Stimulated activated CD4-positive, alpha-beta T cell treated with anti-CD3 and anti-CD28 coated beads, Interleukin-2, amount 100 ng/mL, for 24 hours (primary cell): ENCODE results near the gene UBE2E2.
"Not testable (repeated sequence)": the region's sequence is repeated elsewhere in the genome, so short reads cannot be mapped to it uniquely, and the experiment has no call there.

Experiments
- DNase-seq, 2 donors: peaks; one replicate each; pipeline ENCODE4 v3.0.0-alpha.2; 2020

UBE2E2 gene

GRCh38 chr3:23333633-23334032 lies 130.5 kb downstream of the UBE2E2 start:
- DNase-seq: no peak

DNA sequence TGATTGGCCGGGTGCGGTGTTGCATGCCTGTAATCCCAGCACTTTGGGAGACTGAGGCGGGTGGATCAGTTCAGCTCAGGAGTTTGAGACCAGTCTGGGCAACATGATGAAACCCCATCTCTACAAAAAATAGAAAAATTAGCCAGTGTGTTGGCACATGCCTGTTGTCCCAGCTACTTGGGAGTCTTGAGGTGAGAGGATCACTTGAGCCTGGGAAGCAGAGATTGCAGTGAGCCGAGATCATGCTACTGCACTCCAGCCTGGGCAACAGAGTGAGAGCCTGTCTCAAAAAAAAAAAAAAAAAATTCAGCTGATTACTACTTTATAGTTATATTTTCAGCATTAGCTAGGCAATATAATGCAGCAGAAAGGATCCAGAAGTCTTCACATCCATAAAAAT lies 133.7 kb downstream of the UBE2E2 start:
- not testable (repeated sequence) for DNase-seq

- no peak for DNase-seq
These were observed 138.2 kb downstream of the UBE2E2 start for GRCh38 chr3:23341147-23341838.

DNA sequence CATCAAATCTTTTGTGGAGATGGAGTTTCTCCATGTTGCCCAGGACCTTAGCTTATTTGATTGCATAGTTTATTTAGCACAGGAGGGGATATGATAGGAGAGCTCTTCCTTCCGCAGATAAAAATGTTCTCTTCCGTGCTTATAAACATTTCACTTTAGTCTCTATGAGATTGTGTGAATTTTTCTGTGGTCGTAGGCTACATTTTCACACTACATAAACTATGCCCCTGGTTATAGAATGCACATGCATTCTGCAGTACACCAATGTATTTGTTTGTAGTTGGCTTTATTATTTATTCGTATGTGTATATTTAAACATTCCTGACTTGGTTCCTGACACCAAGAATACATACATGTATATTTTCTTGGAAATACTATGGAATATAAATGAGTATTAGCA lies 139.2 kb downstream of the UBE2E2 start:
- DNase-seq: no peak

GRCh38 chr3:23343509-23343908 lies 140.4 kb downstream of the UBE2E2 start:
- DNase-seq: no peak

- DNase-seq: no peak
These were observed 141.8 kb downstream of the UBE2E2 start for GRCh38 chr3:23344886-23345285.

DNA sequence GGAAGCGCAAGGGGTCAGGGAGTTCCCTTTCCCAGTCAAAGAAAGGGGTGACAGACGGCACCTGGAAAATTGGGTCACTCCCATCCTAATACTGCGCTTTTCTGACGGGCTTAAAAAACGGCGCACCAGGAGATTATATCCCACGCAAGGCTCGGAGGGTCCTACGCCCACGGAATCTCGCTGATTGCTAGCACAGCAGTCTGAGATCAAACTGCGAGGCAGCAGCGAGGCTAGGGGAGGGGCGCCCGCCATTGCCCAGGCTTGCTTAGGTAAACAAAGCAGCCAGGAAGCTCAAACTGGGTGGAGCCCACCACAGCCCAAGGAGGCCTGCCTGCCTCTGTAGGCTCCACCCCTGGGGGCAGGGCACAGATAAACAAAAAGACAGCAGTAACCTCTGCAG lies 146.3 kb downstream of the UBE2E2 start:
- not testable (repeated sequence) for DNase-seq

- no peak for DNase-seq
These were observed 153.0 kb downstream of the UBE2E2 start for GRCh38 chr3:23356169-23356568.

DNA sequence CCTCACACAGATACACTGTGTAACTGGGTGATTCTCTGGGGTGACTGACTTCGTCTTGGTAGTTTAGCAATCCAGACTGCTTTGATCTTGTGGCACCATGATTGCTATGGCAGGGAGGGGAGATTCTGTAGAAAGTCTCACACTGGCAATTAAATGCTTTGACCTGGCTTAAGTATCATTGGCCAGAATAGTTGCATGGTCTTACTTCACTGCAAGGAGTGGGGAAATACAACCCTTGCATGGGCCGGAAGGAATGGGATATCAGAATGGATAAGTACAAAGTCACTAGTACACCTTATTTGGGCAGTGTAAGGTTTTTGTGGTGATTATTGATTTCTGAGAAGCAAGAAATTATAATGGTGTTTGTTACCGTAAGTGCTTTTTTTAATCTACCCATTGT lies 153.8 kb downstream of the UBE2E2 start:
- DNase-seq: no peak

DNA sequence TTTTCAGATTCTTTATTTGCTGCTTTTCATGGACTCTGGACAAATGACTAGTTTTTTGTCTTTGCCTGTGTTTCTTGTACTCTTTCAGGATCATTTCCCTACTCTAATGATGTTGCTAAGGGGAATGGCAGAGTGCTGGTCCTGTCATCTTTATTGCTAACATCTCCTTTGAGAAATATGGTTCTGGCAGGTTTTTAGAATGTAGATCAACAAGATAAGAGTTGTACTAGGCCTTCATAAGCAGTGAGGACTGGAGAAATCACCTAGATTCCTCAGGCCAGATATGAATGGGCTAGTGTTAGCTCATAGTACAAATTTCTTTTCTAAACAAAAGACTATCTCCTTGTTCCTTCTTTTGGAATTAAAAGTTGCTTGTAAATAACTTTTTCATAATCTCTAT lies 156.0 kb downstream of the UBE2E2 start:
- DNase-seq: no peak

DNA sequence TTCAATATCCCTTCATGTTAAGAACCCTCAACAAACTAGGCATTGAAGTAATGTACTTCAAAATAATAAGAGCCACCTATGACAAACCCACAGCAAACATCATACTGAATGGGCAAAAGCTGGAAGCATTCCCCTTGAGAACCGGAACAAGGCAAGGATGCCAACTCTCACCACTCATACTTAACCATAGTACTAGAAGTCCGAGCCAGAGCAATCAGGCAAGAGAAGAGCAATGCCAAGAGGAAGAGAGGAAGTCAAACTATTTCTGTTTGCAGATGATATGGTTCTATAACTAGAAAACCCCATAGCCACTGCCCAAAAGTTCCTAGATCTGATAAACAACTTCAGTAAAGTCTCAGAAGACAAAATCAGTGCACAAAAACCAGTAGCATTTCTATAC lies 161.9 kb downstream of the UBE2E2 start:
- no peak for DNase-seq

DNA sequence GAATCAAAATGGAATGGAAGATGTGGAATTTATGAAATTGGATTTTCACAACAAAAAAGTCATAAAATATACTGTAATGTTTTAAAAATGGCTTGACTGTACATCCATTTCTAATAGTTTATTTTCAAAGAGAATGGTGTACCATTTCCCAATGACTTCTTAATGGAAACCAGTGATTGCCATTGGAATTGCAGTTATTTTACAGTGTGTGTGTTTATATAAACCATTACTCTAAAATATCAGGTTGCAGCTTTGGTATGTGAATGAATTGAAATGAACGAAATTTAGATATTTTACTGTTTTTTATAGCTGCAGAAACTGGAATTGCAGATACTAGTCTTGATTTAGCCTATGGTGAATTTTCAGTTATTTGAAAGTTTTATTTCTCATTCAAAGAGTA lies 165.6 kb downstream of the UBE2E2 start:
- DNase-seq: no peak

GRCh38 chr3:23372285-23372684 lies 169.2 kb downstream of the UBE2E2 start:
- no peak for DNase-seq

- DNase-seq: no peak
These were observed 173.6 kb downstream of the UBE2E2 start for GRCh38 chr3:23376516-23377248.

DNA sequence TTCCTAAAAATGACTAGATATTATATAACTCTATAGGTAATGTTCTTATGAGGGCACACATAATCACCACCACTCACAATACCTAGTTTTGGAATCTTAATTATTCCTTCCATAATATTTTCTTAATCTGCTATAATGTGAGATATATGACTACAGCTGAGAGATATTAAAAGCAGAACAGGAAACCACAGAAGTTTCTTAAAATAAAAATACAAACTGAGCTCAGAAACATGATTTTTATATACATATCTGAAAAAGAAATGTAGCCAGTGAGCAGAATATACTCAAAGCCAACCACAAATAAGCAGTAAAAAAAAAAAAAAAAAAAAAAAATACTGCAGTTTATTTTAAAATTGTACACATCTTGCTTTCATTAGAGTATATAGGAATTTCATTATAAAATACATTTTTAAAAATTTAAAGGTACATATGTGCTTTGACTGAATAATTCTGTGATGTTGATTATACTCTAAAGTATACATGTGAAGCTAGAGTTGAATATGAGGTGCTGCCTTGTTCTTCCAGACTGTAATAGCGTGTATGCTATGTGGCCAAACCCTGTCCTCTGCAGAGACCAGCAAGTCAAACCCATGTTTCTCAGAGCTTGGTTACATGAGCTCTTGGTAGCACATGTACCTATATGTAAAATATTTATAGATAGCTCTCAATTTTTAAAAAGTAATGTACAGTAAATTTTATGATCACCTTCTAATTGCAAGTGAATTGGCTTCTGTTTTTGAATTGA lies 175.0 kb downstream of the UBE2E2 start:
- no peak for DNase-seq

DNA sequence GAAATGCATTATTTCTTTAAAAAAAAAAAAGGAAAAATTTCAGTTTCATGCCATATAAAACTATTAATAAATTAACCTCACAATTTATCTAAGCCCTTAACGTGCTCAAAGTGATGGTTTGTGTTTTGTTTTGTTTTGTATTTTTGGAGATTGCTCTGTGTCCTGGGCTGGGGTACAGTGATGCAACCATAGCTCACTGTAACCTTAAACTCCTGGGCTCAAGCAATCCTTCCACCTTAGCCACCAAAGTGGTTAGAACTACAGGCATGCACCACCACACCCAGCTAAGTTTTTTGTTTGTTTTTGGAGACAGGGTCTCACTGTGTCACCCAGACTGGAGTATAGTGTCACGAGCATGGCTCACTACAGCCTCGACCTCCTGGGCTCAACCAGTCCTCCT lies 180.7 kb downstream of the UBE2E2 start:
- DNase-seq: no peak

- no peak for DNase-seq
These were observed 182.2 kb downstream of the UBE2E2 start for GRCh38 chr3:23385327-23385726.

- no peak for DNase-seq
These were observed 184.3 kb downstream of the UBE2E2 start for GRCh38 chr3:23387286-23387918.

DNA sequence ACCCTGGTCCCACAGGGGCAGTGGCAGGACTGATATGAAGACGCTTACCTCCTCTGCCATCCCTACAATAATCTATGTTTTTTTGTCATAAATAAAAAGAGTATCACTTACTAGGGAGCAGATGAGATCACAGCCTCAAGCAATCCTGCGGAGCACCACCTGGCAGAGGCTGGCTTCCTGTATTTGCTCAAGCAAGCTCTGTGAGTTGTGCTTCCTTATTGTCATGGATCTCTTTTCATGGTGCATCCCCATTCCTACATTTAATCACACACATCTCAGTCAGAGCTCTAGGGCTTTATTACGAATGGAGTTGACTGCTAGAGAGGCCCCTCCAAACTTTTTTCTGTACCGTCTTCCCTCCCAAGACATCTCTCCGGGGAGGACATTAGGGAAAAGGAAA lies 186.0 kb downstream of the UBE2E2 start:
- DNase-seq: no peak

DNA sequence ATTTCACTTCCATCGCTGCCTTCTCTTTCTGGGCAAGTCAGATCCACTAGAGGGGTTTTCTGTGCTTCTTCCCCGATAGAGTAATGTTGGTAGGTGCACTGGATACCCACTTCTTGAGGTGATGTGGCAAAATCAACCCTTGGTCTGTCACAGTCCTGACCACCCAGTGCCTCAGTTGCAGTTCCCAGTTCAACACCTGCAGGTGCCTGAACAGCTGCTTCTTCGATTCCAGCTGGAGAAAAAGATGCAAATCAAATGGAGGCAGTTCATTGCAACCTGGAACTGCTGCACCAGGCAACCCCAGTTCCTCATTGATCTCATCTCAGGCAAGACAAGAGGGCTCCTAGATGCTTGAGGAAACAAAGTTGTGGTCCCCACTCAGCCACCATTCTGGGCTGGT lies 186.6 kb downstream of the UBE2E2 start:
- DNase-seq: no peak

GRCh38 chr3:23390446-23390845 lies 187.3 kb downstream of the UBE2E2 start:
- DNase-seq: no peak

- DNase-seq: no peak
These were observed 187.9 kb downstream of the UBE2E2 start for GRCh38 chr3:23390989-23391553.

DNA sequence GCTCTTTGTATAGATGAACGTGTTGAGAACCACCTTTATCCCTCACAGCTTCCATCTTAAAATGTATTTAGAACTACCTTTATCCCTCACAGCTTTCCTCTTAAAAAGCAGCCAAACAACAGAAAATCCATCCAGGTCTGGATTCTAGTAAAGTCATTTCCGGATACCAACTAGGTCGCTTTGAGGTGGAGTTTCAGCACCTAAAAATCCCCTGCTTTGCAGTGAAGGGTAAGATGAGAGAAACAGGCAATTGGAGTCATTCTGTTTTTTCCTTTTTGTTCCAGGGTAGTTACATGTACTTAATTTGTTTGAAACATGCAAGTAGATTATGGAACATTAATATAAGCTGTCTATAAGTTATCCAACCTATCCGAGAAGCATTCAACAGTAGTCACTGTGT lies 192.0 kb downstream of the UBE2E2 start:
- DNase-seq: no peak
